Measurements from ENCODE around the gene GK.

GK gene

GRCh38 chrX:30673884-30674598, 20.8 kb downstream of the GK start:
- TF ChIP-seq, protein P1, sequence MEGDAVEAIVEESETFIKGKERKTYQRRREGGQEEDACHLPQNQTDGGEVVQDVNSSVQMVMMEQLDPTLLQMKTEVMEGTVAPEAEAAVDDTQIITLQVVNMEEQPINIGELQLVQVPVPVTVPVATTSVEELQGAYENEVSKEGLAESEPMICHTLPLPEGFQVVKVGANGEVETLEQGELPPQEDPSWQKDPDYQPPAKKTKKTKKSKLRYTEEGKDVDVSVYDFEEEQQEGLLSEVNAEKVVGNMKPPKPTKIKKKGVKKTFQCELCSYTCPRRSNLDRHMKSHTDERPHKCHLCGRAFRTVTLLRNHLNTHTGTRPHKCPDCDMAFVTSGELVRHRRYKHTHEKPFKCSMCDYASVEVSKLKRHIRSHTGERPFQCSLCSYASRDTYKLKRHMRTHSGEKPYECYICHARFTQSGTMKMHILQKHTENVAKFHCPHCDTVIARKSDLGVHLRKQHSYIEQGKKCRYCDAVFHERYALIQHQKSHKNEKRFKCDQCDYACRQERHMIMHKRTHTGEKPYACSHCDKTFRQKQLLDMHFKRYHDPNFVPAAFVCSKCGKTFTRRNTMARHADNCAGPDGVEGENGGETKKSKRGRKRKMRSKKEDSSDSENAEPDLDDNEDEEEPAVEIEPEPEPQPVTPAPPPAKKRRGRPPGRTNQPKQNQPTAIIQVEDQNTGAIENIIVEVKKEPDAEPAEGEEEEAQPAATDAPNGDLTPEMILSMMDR (IDR thresholded peaks at IDR 0.05), result no peak

GRCh38 chrX:30674799-30675198, 21.6 kb downstream of the GK start:
- TF ChIP-seq, protein P1 (IDR thresholded peaks at IDR 0.05), result no peak

DNA sequence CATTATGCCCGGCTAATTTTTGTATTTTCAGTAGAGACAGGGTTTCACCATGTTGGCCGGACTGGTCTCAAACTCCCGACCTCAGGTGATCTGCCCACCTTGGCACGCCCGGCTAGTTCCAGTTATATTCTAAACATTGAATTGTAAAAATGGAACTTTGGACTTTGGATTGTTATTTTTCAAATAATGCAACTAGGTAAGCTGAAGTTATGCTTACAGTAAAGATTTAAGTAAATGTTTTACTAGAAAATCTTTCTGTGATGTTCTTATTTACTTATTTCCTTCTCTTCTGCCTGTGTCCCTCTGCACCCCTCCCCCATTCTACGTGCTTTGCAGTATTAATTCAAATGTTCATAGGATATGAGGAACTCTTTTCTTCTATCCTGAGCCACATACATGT, 26.1 kb downstream of the GK start:
- TF ChIP-seq, protein P1 (IDR thresholded peaks at IDR 0.05), result no peak

DNA sequence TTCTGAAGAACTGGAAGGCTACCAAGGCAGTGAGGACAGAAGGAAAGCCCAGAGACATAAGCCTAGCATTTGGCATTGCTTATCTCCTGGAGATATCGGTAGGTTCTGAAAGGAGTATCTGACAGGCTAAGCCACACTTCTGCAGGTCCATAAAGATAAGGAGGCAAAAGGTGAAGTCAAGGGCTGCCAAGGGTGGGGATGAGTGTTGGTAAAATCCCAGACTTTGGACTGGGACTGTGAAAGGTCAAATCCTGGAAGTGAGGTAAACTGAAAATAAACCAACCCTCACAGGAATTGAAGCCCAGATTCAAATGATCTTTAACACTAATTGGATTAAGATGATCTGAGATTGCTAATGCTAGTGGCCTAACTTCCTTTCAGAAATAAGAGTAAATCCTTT, 27.4 kb downstream of the GK start:
- TF ChIP-seq, protein P1 (IDR thresholded peaks at IDR 0.05), result no peak

DNA sequence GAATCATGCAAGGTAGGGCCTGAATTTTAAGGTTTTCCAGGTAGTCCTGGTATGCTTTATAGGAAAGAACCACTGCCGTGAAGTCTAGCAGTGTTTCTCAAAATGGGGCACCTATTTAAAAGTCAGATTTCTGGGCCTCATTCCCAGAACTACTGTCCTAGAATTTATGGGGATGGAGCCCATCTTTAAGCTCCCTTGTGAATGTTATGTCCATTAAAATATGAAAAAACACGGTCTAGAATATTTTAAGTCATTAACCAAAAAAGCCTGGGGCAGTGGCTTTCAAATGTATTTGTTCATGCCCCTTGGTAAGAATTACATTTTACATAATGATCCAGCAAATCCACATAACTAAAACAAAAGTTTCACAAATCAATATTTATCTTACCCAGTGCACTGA, 35.4 kb downstream of the GK start:
- TF ChIP-seq, protein P1 (IDR thresholded peaks at IDR 0.05), result no peak

GRCh38 chrX:30689116-30689515, 35.9 kb downstream of the GK start:
- TF ChIP-seq, protein P1 (IDR thresholded peaks at IDR 0.05), result no peak

- TF ChIP-seq, protein P1 (IDR thresholded peaks at IDR 0.05), result no peak
Observed at GRCh38 chrX:30690330-30690729, 37.1 kb downstream of the GK start.
